Stimulated activated CD8-positive, alpha-beta memory T cell treated with anti-CD3 and anti-CD28 coated beads, Interleukin-15, amount 100 ng/mL, for 24 hours (primary cell): ENCODE data around the gene PRPH.
"Not testable (repeated sequence)": the region's sequence is repeated elsewhere in the genome, so short reads cannot be mapped to it uniquely, and the experiment has no call there.

Source experiments
- DNase-seq: peaks from one replicate; pipeline ENCODE4 v3.0.0-alpha.2; 2020; ENCODE audit warnings: low read depth

The PRPH gene

DNA sequence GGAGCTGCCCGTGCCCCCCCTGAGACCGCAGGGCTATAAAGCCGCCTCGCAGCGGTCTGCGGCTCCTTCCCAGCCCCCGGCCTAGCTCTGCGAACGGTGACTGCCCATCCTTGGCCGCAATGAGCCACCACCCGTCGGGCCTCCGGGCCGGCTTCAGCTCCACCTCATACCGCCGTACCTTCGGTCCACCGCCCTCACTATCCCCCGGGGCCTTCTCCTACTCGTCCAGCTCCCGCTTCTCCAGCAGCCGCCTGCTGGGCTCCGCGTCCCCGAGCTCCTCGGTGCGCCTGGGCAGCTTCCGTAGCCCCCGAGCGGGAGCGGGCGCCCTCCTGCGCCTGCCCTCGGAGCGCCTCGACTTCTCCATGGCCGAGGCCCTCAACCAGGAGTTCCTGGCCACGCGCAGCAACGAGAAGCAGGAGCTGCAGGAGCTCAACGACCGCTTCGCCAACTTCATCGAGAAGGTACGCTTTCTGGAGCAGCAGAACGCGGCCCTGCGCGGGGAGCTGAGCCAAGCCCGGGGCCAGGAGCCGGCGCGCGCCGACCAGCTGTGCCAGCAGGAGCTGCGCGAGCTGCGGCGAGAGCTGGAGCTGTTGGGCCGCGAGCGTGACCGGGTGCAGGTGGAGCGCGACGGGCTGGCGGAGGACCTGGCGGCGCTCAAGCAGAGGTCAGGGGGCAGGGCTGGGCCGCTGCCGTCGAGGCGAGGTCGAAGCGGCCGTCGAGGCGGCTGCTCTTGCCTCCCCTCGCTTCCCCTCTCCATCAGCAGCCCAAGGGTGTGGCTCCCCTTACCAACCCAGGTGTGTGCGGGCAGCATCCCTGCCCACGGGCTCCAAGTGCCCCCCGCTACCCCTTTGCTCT, at the start of gene PRPH:
Gene PRPH (plus strand): TSS at position 66 of the 855 bp plus-strand sequence. CDS start 54 bp downstream, at position 120.
- DNase-seq = no peak

DNA sequence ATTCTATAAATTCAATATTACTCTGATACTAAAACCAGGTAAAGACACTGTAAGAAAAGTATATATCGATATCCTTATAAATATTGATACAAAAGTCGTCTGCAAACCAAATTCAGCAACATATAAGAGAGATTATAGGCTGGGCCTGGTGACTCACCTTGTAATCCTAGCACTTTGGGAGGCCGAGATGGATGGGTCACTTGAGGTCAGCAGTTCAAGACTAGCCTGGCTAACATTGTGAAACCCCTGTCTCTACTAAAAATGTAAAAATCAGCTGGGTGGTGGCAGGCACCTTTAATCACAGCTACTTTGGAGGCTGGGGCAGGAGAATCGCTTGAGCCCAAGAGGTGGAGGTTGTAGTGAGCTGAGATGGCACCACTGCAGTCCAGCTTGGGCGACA, 43.6 kb upstream of the PRPH start:
- no peak for DNase-seq

DNA sequence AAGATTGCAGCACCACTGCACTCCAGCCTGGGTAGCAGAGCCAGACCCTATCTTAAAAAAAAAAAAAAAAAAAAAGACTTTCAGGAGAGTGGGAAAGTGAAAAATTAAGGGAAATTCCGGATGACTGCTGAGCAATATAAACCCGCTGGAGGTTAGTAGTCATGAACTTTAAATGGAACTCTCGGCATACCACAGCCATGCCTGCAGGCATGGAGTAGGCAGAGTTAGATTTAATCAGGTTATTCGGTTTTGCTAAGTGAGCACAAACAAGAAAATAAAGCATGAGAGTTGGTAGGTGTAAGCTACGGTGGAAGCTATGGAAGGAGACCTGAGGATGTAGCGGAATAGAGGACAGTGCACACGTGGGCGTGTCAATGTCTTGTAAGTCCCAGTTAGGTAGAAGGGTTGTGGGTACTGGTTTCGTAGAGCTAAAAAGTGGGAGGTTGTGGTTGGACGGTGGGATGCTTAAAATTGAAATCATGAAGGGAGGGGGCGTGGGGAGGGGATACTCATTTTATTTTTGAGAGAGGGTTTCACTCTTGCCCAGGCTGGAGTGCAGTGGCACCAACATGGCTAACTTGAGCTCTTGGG, 41.8 kb upstream of the PRPH start:
- no peak for DNase-seq

DNA sequence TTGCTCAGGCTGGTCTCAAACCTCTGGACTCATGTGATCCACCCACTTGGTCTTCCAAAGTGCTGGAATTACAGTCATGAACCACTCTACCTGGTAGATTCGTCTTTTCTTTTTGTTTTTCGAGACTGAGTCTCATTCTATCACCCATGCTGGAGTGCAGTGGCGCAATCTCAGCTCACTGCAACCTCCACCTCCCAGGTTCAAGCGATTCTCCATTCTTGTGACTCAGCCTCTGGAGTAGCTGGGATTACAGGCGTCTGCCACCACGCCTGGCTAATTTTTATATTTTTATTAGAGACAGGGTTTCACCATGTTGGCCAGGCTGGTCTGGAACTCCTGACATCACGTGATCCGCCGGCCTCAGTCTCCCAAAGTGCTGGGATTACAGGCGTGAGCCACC, 39.5 kb upstream of the PRPH start:
- not testable (repeated sequence) for DNase-seq

DNA sequence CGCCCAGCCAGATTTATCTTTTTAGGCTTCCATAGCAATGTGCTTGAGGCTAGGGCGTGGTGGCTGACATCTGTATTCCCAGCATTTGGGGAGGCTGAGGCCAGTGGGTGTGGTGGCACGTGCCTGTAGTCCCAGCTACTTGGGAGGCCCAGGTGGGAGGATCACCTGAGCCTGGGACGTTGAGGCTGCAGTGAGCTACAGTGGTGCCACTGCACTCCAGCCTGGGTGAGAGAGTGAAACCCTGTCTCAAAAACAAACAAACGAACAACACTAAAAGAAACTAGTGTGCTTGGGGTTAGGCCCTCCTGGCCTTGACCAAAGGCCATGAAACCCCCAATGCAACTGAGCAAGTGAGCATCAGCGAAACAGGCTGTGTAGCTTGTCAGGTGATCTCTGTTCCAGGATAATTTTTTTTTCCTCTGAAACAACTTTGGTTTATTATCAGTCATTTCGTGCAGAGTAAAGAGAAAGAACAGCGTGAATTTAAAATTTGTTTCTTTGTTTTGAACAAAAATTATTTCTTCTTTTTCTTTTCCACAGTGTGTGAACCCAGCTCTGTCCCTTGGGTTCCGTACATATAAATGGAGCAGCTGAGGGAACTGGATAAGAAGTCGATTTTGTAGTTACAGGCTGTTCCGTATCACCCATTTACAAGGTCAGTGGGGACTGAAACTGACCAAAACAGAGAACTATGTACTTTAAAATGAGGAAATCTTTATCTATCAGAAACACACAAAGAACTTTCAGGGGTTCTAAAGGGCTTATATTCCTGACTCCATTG, 38.9 kb upstream of the PRPH start:
- no peak for DNase-seq

DNA sequence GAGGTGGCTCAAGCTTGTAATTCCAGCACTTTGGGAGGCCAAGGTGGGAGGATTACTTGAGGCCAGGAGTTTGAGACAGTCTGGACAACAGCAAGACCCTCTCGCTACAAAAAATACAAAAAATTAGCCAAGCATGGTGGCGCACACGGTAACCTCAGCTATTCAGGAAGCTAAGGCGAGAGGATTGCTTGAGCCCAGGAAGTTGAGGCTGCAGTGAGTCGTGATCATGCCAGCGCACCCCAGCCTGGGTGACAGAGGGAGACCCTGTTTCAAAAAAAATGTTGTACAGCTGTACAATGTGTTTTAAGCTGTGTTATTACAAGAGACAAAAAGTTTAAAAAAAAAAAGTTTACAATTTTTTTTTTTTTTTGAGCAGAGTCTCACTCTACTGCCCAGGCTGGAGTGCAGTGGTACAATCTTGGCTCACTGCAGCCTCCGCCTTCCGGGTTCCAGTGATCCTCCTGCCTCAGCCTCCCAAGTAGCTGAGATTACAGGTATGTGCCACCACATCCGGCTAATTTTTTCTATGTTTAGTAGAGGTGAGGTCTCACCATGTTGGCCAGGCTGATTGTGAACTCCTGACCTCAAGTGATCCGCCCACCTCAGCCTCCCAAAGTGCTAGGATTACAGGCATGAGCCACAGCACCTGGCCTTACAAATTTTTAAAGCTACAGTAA, 37.3 kb upstream of the PRPH start:
- DNase-seq = not testable (repeated sequence)

DNA sequence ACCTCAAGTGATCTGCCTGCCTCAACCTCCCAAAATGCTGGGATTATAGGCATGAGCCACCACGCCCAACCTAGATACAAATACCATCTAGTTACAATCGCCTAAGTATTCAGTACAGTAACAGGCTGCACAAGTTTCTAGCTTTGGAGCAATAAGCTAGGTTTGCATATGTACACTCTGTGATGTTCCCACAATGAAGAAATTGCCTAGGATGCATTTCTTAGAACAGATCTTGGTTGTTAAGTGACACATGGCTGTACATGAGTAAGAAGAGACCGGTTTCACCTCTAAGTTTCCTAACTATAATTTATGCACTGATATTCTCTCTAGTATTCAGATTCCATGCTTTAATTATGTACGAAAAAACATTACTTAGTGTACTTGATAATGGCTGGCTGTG, 35.5 kb upstream of the PRPH start:
- DNase-seq = no peak

DNA sequence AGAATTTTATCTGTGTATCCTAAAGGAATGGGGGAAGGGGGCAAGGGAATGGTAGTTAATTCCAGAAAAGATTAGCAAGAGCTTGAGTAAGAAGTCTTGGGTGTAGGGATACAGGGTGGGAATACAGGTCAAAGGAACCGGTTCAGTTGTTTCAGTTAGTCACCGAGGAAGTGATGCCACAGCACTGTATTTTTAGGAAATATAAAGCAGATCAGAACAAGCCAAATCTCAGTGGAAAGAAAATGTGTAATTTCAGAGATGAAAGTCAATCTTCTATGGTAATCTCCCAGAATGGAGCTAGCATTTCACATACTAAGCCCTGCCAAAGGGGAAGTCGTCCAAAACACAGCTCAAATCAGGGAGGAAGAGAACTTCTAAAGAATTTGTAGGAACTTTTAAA, 34.8 kb upstream of the PRPH start:
- DNase-seq = no peak

DNA sequence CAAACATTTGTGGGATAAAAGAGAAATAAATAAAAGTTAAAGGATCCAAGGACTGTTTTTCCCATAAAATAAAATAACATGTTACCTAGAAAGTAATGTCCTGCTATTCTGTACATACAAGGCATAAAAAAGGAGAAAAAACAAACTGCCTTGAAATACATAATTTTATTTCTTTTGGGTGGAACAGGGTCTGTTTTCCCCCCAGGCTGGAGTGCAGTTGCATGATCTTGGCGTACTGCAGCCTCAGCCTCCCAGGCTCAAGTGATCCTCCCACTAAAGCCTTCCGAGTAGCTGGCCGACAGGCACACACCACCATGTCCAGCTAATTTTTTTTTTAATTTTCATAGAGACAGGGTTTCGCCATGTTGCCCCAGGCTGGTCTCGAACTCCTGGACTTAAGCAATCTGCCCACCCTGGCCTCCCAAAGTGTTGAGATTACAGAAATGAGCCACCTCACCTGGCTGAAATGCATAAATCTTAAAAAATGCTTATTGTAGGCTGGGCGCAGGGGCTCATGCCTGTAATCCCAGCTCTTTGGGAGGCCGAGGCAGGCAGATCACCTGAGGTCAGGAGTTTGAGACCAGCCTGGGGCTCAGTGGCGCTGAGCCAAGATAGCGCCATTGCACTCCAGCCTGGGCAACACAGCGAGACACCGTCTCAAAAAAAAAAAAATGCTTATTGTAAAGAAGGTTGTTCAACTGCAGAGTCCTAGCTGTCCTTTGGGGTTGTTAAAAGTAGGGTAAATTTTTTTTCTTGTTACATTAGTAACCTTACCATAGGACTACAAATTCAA, 34.2 kb upstream of the PRPH start:
- no peak for DNase-seq

DNA sequence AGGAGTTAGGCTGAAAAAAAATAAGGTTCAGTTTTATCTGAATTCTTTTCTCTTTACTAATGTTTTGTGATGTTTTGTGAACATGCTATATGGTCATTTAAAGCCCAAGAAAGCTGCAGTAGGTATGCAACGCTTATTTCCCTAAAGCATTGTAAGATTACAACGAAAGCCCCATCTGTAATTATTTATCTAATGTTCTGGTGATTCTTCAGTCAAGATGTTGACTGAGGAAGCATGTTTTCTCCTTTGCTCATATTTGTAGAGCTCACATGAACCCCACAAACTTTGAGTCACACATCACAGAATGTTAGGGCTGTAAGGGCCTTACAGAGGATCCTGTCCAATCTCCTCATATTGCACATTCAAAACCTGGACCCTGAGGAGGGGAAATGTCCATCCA, 33.2 kb upstream of the PRPH start:
- DNase-seq = no peak

DNA sequence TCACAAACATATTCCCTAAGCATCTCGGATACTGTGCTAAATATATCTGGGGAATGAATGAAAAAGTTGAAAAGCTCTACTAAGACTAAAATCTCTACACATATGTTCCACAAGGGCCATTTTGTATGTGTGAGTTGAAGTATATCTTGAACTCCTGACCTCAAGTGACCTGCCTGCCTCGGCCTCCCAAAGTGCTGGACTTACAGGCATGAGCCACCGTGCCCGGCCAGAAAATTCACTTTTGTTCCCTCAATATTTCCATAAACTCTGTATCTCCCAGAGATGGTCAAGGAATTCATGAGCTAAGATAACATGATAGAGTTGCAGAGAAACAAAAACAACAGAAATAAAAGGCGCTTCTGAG, 31.6 kb upstream of the PRPH start:
- DNase-seq = no peak

DNA sequence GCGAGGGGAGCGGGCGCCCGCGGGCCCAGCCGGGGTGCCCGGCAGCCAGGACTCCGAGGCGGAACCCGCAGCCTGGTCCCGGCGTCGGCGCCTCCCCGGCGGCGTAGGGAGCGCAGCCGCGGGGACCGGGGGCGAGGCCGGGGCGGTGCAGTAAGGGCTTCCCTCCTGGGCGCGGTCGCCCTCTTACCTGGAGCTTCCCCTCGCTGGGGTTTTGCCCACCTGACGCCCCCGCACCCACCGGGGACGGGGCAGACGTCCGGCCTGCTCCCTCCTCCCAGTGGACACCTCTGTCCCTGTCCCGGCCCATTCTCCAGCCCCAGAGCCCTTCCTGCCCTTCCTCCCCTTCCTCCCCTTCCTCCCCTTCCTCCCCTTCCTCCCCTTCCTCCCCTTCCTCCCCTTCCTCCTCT, 30.5 kb upstream of the PRPH start:
- peak; percentile 6 for DNase-seq

DNA sequence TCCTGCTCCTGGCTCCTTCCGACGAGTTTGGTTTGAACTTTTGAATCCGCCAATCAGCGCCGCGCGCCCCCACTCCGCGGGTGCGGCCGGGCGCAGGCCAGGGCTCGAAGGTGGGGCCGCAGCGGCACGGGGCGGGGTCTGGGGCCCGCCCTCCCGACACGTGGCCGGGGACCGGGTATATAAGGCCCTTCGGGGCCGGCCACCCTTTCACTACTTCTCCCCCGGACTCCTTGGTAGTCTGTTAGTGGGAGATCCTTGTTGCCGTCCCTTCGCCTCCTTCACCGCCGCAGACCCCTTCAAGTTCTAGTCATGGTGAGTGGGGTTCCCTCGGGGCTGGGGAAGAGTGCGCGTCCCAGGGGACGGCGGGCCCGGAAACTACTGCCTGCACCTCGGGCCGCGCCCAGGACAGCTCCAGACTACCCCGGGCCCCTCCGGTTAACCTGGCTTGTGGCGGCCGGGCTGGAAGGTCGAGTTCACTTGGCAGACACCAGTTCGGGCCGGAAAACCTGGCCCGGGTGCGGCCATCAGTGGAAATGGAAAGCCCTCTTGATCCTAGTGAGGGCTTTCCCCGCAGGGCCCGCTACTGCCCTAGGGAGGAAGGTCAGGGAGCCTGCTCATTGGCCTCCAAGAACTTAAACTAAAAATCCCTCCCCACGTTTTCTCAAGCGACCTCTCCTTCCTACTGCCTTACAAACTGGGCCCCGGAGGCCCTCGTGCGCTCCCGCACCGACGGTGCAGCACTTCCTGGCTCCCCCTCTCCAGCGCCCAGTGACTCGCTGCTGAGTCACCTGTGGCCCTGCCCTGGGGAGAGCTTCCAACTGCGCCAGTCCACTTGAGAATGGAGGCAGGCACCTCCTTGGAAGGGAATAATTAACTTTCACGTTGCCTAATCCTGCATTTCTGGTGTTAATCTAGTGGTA, 29.8 kb upstream of the PRPH start, which contains the start of gene TUBA1C:
Gene TUBA1C (plus strand): TSS at position 210 of the 920 bp plus-strand sequence. CDS start 100 bp downstream, at position 310.
- peak; percentile 82 for DNase-seq

DNA sequence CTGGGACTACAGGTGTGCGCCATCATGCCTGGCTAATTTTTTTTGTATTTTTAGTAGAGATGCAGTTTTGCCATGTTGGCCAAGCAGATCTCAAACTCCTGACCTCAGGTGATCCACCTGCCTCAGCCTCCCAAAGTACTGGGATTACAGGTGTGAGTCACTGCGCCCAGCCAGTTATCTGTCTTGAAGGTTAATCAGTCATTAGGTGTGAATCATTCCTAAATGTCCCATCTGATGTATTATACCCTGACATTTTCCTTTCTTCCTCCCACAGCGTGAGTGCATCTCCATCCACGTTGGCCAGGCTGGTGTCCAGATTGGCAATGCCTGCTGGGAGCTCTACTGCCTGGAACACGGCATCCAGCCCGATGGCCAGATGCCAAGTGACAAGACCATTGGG, 25.8 kb upstream of the PRPH start:
- not testable (repeated sequence) for DNase-seq

DNA sequence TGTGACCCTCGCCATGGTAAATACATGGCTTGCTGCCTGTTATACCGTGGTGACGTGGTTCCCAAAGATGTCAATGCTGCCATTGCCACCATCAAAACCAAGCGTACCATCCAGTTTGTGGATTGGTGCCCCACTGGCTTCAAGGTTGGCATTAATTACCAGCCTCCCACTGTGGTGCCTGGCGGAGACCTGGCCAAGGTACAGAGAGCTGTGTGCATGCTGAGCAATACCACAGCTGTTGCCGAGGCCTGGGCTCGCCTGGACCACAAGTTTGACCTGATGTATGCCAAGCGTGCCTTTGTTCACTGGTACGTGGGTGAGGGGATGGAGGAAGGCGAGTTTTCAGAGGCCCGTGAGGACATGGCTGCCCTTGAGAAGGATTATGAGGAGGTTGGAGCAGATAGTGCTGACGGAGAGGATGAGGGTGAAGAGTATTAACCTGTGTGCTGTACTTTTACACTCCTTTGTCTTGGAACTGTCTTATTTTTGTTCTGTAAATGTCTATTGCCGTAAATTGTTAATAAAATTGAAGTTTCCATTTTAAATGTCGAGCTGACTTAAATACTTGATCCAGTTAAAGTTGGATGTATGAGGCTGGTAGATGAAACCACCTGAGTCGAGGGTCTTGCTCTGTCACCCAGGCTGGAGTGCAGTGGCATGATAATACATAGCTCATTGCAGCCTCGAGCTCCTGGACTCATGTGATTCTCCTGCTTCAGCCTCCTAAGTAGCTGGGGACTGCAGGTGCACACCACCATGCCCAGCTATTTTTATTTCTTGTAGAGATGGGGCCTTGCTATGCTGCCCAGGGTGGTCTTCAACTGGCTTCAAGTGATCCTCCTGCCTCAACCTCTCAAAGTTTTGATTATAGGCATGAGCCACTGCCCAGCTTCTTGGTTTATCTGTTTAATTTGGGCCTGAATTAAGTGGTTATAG, 21.9 kb upstream of the PRPH start:
- DNase-seq = no peak

DNA sequence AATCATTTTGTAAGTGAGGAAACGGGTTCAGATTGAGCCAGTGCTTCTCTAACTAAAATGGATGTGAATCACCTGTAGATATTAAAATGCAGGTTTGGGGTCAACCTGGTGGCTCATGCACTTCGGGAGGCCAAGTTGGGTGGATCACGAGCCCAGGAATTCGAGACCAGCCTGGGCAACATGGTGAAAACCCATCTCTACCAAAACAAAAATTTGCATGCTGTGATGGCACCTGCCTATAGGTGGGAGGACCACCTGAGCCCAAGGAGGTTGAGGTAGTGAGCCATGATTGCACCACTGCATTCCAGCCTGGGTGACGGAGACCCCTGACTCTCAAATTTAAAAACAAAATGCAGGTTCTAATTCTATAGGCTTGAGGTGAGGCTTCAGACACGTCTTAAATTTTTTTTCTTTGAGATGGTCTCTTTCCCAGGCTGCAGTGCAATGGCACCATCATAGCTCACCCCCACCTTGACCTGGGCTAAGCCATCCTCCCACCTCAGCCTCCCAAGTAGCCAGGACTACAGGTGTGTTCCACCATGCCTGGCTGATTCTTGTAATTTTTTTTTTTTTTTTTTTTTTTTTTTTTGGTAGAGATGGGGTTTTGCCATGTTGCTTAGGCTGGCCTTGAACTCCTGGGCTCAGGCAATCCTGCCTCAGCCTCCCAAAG, 21.1 kb upstream of the PRPH start:
- DNase-seq = no peak

DNA sequence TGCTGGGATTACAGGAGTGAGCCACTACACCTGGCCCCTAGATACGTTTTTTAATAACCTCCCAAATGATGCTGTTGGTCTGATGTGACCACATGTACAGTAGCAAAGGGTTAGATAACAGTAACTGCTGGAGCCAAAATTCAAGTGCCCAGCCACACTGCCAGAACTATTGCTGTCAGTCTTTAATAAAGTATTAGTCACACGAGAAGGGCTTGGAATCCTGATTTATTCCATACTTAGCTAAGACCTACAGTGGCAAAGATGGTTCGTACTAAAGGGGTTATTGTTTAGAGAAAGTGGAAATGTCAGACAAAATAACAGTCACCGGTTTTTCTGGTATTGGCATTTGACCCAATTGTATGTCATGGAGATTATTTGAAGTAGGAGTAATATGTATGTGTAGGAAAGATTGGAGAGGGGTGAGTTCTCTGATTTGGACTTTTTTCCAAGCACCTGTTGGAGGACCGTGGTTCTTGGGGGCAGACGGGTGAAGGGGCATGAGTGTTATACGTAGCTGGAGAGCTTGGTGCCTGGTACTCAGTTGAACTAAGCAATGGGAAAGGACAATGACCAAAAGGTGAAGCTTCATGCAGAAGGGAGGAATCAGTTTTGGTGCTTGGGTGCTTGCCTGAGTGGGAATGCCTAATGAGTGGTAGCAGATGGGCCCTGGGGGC, 20.4 kb upstream of the PRPH start:
- no peak for DNase-seq
